ENCODE measurements around the gene NCCRP1.

NCCRP1 gene

DNA sequence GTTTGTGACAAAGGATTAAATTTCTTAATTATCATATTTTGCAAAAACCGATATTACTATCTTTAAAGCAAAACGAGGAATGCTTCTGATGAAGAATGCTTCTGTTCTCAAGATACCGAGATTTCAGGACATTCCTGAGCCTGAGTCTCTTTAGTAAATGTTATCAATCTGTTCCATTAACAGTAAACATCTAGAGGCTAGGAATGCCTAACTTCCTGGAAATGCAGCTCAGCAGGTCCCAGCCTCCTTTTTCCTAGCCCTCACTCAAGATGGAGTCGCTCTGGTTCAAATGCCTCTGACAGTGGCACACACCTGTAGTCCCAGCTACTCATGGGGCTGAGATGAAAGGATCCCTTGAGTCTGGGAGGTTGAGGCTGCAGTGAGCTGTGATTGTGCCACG lies 54.3 kb downstream of the NCCRP1 start:
- TF ChIP-seq GATA3 (IDR thresholded peaks at IDR 0.05; ENCODE audit: low read depth, low read length) = no peak
- TF ChIP-seq GATA2 (IDR thresholded peaks at IDR 0.05; ENCODE audit: low read depth, low read length) = no peak

All from SH-SY5Y (cell line).